ENCODE results near the gene C16orf54.
"Not testable (repeated sequence)": the region's sequence is repeated elsewhere in the genome, so short reads cannot be mapped to it uniquely, and the experiment has no call there.

C16orf54 gene

DNA sequence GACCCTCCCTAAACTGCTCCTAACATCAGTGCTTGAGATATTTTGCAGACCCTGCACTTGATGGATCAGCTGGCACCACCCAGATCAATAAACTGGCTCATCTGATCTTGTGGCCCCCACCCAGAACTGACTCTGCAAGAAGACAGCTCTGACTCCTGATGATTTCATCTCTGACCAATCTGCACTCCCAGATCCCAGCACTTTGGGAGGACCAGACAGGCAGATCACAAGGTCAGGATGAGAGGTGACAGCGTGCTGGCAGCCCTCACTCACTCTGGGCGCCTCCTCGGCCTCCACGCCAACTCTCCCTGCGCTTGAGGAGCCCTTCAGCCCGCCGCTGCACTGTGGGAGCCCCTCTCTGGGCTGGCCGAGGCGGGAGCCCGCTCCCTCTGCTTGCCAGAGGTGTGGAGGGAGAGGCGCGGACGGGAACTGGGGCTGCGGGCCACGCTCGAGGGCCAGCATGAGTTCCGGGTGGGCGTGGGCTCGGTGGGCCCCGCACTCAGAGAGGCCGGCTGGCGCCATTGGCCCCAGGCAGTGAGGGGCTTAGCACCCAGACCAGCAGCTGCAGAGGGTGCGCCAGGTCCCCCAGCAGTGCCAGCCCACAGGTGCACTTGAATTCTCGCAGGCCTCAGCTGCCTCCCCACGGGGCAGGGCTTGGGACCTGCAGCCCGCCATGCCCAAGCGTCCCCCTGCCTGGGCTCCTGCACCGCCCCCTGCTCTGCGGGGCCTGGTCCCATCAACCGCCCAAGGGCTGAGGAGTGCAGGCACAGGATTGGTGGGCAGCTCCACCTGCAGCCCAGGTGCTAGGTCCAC lies 2.4 kb upstream of the C16orf54 start:
- Histone ChIP-seq H3K36me3 (ENCODE audit: insufficient read depth, low read length) (peaks cover 5% of the 10 kb centered on the region), H3K4me2 (ENCODE audit: insufficient read depth, low read length) (no peak overlapping the region), H3K27me3 (ENCODE audit: insufficient read depth, low read length, poor library complexity) (no peaks in the 10 kb centered on the region), H3K79me2 (ENCODE audit: insufficient read depth, low read length) (peaks cover 14% of the 10 kb centered on the region), H4K20me1 (ENCODE audit: insufficient read depth, low read length) (no peaks in the 10 kb centered on the region), H3K4me1 (ENCODE audit: insufficient read depth, low read length) (peaks cover 27% of the 10 kb centered on the region), H3K4me3 (ENCODE audit: low read depth in 1 of 2, low read length in 2 of 2) (no peak overlapping the region), H3K9ac (ENCODE audit: low read depth, low read length) (no peak overlapping the region), H3K27ac (ENCODE audit: low read length) (no peak overlapping the region), H2AFZ (ENCODE audit: low read depth, low read length) (no peak overlapping the region), H3K9me3 (ENCODE audit: insufficient read depth, low read length, severe bottlenecking) (no peaks in the 10 kb centered on the region)
- ATAC-seq (ENCODE audit: insufficient read depth, low read depth): no peak
- DNase-seq: no peak
- TF ChIP-seq, protein P1, sequence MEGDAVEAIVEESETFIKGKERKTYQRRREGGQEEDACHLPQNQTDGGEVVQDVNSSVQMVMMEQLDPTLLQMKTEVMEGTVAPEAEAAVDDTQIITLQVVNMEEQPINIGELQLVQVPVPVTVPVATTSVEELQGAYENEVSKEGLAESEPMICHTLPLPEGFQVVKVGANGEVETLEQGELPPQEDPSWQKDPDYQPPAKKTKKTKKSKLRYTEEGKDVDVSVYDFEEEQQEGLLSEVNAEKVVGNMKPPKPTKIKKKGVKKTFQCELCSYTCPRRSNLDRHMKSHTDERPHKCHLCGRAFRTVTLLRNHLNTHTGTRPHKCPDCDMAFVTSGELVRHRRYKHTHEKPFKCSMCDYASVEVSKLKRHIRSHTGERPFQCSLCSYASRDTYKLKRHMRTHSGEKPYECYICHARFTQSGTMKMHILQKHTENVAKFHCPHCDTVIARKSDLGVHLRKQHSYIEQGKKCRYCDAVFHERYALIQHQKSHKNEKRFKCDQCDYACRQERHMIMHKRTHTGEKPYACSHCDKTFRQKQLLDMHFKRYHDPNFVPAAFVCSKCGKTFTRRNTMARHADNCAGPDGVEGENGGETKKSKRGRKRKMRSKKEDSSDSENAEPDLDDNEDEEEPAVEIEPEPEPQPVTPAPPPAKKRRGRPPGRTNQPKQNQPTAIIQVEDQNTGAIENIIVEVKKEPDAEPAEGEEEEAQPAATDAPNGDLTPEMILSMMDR (IDR thresholded peaks at IDR 0.05; ENCODE audit: borderline replicate concordance, extremely low read depth, low read length, poor library complexity, severe bottlenecking): no peak
- no peak for TF ChIP-seq EZH2 (IDR thresholded peaks at IDR 0.05; ENCODE audit: borderline replicate concordance, low read depth, low read length, severe bottlenecking)

DNA sequence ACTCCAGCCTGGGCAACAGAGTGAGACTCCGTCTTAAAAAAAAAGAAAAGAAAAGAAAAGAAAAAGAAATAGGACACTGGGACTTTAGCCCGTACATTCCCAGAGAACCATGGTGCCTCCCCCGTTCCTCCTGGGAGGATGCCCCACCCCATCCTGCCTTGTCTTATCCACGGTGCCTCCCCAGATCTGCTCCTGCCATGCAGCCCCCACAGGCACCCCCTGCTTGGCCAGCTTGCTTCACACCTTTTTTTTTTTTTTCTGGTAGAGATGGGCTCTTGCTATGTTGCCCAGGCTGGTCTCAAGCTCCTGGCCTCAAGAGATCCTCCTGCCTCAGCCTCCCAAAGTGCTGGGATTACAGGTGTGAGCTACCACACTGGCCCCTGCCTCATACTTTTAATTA lies 728 bp upstream of the C16orf54 start:
- peak overlapping the region; percentile 94; the same call in 1 of the 2 replicates for H3K4me2 ChIP-seq (ENCODE audit: insufficient read depth, low read length)
- peaks cover 27% of the 10 kb centered on the region for H3K4me1 ChIP-seq (ENCODE audit: insufficient read depth, low read length)
- not testable (repeated sequence) for H3K36me3 ChIP-seq (ENCODE audit: insufficient read depth, low read length); H4K20me1 ChIP-seq (ENCODE audit: insufficient read depth, low read length); H2AFZ ChIP-seq (ENCODE audit: low read depth, low read length); ATAC-seq (ENCODE audit: insufficient read depth, low read depth); H3K9ac ChIP-seq (ENCODE audit: low read depth, low read length); H3K4me3 ChIP-seq (ENCODE audit: low read depth in 1 of 2, low read length in 2 of 2); DNase-seq; H3K9me3 ChIP-seq (ENCODE audit: insufficient read depth, low read length, severe bottlenecking); H3K27me3 ChIP-seq (ENCODE audit: insufficient read depth, low read length, poor library complexity)
- H3K27ac ChIP-seq (ENCODE audit: low read length): peak overlapping the region; percentile 85; the same call in 1 of the 2 replicates
- peaks cover 14% of the 10 kb centered on the region for H3K79me2 ChIP-seq (ENCODE audit: insufficient read depth, low read length)

DNA sequence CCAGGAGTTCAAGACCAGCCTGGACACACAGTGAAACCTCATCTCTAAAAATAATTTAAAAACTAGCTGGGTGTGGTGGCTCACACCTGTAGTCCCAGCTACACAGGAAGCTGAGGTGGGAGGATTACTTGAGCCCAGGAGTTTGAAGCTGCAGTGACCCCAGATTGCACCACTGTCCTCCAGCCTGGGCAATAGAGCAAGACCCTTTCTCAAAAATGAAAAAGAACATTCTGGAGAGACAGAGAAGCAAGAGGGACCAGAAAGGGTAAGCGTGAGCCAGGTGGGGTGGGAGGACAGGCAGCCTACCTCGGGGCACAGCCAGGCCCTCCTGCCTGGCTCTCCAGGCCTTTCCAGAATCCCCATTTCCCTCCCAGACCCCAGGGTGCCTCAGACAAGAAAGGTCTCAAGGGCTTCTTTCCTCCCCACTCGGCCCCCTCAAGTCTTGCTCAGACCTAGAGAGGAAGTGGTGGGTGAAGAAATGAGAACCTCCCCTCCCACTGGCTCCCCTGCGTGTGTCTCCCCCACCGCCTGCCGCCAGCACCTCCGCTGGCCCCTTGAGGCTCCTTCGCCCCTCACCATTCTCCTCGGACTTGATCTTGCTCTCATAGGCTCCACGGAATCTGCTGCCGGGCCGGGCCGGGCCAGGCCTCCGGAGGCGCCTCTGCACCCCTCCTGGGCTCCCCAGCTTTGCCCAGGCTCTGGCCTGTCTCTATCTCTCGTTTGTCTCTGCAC lies 503 bp downstream of the C16orf54 start:
- no peaks in the 10 kb centered on the region for H4K20me1 ChIP-seq (ENCODE audit: insufficient read depth, low read length)
- peak overlapping the region; percentile 85 for H3K27ac ChIP-seq (ENCODE audit: low read length)
- ATAC-seq (ENCODE audit: insufficient read depth, low read depth) (peak; percentile 70), DNase-seq (peak; percentile 69)
- H3K4me3 ChIP-seq (ENCODE audit: low read depth in 1 of 2, low read length in 2 of 2): peak overlapping the region; percentile 59 to 74
- peak overlapping the region; percentile 97 for H2AFZ ChIP-seq (ENCODE audit: low read depth, low read length)
- no peak for TF ChIP-seq EZH2 (IDR thresholded peaks at IDR 0.05; ENCODE audit: borderline replicate concordance, low read depth, low read length, severe bottlenecking)
- TF ChIP-seq, protein P1 (IDR thresholded peaks at IDR 0.05; ENCODE audit: borderline replicate concordance, extremely low read depth, low read length, poor library complexity, severe bottlenecking): no peak
- H3K36me3 ChIP-seq (ENCODE audit: insufficient read depth, low read length): peaks cover 5% of the 10 kb centered on the region
- H3K27me3 ChIP-seq (ENCODE audit: insufficient read depth, low read length, poor library complexity): no peaks in the 10 kb centered on the region
- H3K4me1 ChIP-seq (ENCODE audit: insufficient read depth, low read length): peaks cover 27% of the 10 kb centered on the region
- H3K79me2 ChIP-seq (ENCODE audit: insufficient read depth, low read length): peaks cover 14% of the 10 kb centered on the region
- no peaks in the 10 kb centered on the region for H3K9me3 ChIP-seq (ENCODE audit: insufficient read depth, low read length, severe bottlenecking)
- peak overlapping the region; percentile 82 for H3K9ac ChIP-seq (ENCODE audit: low read depth, low read length)
- peak overlapping the region; percentile 94 for H3K4me2 ChIP-seq (ENCODE audit: insufficient read depth, low read length)

Data from DND-41 (cell line).